ENCODE results near the gene WDSUB1. TPM values are rescaled to one million over a fixed set of nuclear protein-coding genes. Genes with fewer than 3 reads are reported as not detected.

Gene WDSUB1
- total RNA-seq, 1 donor from 2014 or later = 4.1 TPM

GRCh38 chr2:159199761-159200465 is 86.6 kb downstream of the WDSUB1 start:
- no peak for DNase-seq (ENCODE audit: extremely low read depth, low read depth, low spot score)

- no peak for DNase-seq (ENCODE audit: extremely low read depth, low read depth, low spot score)
These were observed 87.3 kb downstream of the WDSUB1 start for GRCh38 chr2:159199236-159199635.

- DNase-seq (ENCODE audit: extremely low read depth, low read depth, low spot score) = no peak
These were observed 90.0 kb downstream of the WDSUB1 start for GRCh38 chr2:159196393-159196925.

- DNase-seq (ENCODE audit: extremely low read depth, low read depth, low spot score) = no peak
These were observed 90.8 kb downstream of the WDSUB1 start for GRCh38 chr2:159195697-159196096.

- DNase-seq (ENCODE audit: extremely low read depth, low read depth, low spot score) = no peak
These were observed 92.3 kb downstream of the WDSUB1 start for GRCh38 chr2:159194241-159194640.

GRCh38 chr2:159193791-159194190 is 92.7 kb downstream of the WDSUB1 start:
- DNase-seq (ENCODE audit: extremely low read depth, low read depth, low spot score) = no peak

GRCh38 chr2:159192371-159192918 is 94.1 kb downstream of the WDSUB1 start:
- no peak for DNase-seq (ENCODE audit: extremely low read depth, low read depth, low spot score)

- DNase-seq (ENCODE audit: extremely low read depth, low read depth, low spot score) = no peak
These were observed 98.1 kb downstream of the WDSUB1 start for GRCh38 chr2:159188449-159188848.

GRCh38 chr2:159187106-159187505 is 99.4 kb downstream of the WDSUB1 start:
- no peak for DNase-seq (ENCODE audit: extremely low read depth, low read depth, low spot score)

GRCh38 chr2:159186462-159186861 is 100.0 kb downstream of the WDSUB1 start:
- DNase-seq (ENCODE audit: extremely low read depth, low read depth, low spot score) = no peak
